OCI-LY1 (cell line): ENCODE results near the gene TREML1.

ENCODE experiments used
- H2AFZ ChIP-seq: fragments of 200-600 bp; sonication (generic), shearing (Covaris generic); 2 replicates; pipeline ENCODE4 v1.6.0; 2014; ENCODE audit warnings: antibody characterized with exemption, mild to moderate bottlenecking, low read length
- H3F3A ChIP-seq: fragments of 200-600 bp; sonication (generic), shearing (Covaris generic); 2 replicates; pipeline ENCODE4 v1.6.0; 2014; ENCODE audit warnings: mild to moderate bottlenecking, antibody characterized with exemption, low read length, moderate library complexity; ENCODE audit not compliant: insufficient read depth
- H3K27ac ChIP-seq: fragments of 200-600 bp; sonication (generic); 2 replicates; pipeline ENCODE4 v1.5.1; 2014; ENCODE audit warnings: low read length, mixed run types, mild to moderate bottlenecking, low read depth; ENCODE audit not compliant: poor library complexity, severe bottlenecking
- H3K27me3 ChIP-seq: fragments of 200-600 bp; sonication (generic); 2 replicates; pipeline ENCODE4 v1.6.0; 2014; ENCODE audit warnings: antibody characterized with exemption, mild to moderate bottlenecking, low read length, moderate library complexity; ENCODE audit not compliant: insufficient read depth
- H3K36me3 ChIP-seq: fragments of 200-600 bp; sonication (generic); 2 replicates; pipeline ENCODE4 v1.6.1; 2014; ENCODE audit warnings: mild to moderate bottlenecking, antibody characterized with exemption, low read length, moderate library complexity, mixed read lengths; ENCODE audit not compliant: insufficient read depth
- H3K4me1 ChIP-seq: fragments of 200-600 bp; sonication (generic); 2 replicates; pipeline ENCODE4 v1.5.1; 2014; ENCODE audit warnings: mild to moderate bottlenecking, low read length, moderate library complexity; ENCODE audit not compliant: insufficient read depth, severe bottlenecking
- H3K4me2 ChIP-seq: fragments of 200-600 bp; sonication (generic), shearing (Covaris generic); 2 replicates; pipeline ENCODE4 v1.6.1; 2014; ENCODE audit warnings: low read length
- H3K4me3 ChIP-seq: fragments of 200-600 bp; sonication (generic); 2 replicates; pipeline ENCODE4 v1.5.1; 2014; ENCODE audit warnings: low read length, low read depth, mild to moderate bottlenecking, mixed read lengths; ENCODE audit not compliant: poor library complexity, severe bottlenecking
- H3K79me2 ChIP-seq: fragments of 200-600 bp; shearing (Covaris generic); 2 replicates; pipeline ENCODE4 v1.6.1; 2016; ENCODE audit warnings: mixed run types, low read length, mixed read lengths; ENCODE audit not compliant: insufficient read depth
- H3K9ac ChIP-seq: fragments of 200-600 bp; sonication (generic), shearing (Covaris generic); 2 replicates; pipeline ENCODE4 v1.6.1; 2014; ENCODE audit warnings: mild to moderate bottlenecking, low read length, mixed read lengths
- H3K9me2 ChIP-seq: fragments of 200-600 bp; sonication (generic), shearing (Covaris generic); 2 replicates; pipeline ENCODE4 v1.6.1; 2014; ENCODE audit warnings: low read depth, mild to moderate bottlenecking, low read length, mixed read lengths
- H3K9me3 ChIP-seq: fragments of 200-600 bp; shearing (Covaris generic); 2 replicates; pipeline ENCODE4 v1.6.1; 2014; ENCODE audit warnings: low read length, mixed read lengths
- H4K20me1 ChIP-seq: fragments of 200-600 bp; sonication (generic), shearing (Covaris generic); 2 replicates; pipeline ENCODE4 v1.6.0; 2016; ENCODE audit warnings: mild to moderate bottlenecking, low read length; ENCODE audit not compliant: insufficient read depth
- EZH2 ChIP-seq: fragments of 200-600 bp; sonication (generic), shearing (Covaris generic); IDR thresholded peaks from 2 replicates; pipeline ENCODE4 v1.8.0; 2017; ENCODE audit warnings: borderline replicate concordance, mixed run types, mild to moderate bottlenecking, antibody characterized with exemption, low read length, moderate library complexity, mixed read lengths
- TF ChIP-seq, protein P1 (sequence below): fragments of 200-600 bp; sonication (generic), shearing (Covaris generic); IDR thresholded peaks from 2 replicates; pipeline ENCODE4 v1.5.1; 2017; ENCODE audit warnings: mild to moderate bottlenecking, antibody characterized with exemption, low read length, moderate library complexity, mixed read lengths

The TREML1 gene

DNA sequence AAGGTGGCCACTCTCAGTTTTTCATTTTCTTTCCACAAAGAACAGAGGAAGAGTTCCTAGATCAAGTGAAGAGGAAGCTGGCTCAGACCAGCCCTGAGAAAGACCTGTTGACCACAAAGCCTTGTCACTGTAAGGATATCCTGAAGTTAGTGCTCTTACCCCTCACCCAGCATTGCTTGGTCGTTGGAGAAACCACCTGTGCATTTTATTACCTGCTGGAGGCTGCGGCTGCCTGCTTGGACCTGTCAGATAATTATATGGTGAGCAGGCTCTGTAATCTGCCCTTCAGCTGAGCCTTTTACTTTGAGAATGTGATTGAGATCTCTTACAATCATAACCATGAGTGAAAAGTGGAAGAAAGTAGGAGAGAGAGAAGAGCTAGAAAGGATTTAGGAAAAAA lies 21.9 kb downstream of the TREML1 start:
- Histone ChIP-seq H3K4me1 (no peaks in the 10 kb centered on the region), H3K27ac (no peak overlapping the region), H3K79me2 (no peaks in the 10 kb centered on the region), H2AFZ (no peak overlapping the region), H3K27me3 (no peaks in the 10 kb centered on the region), H3K9ac (no peak overlapping the region), H3K4me3 (no peak overlapping the region), H3F3A (no peaks in the 10 kb centered on the region), H3K4me2 (no peak overlapping the region), H4K20me1 (no peaks in the 10 kb centered on the region), H3K9me2 (no peaks in the 10 kb centered on the region), H3K9me3 (no peaks in the 10 kb centered on the region), H3K36me3 (no peaks in the 10 kb centered on the region)
- TF ChIP-seq EZH2 = no peak
- TF ChIP-seq, protein P1, sequence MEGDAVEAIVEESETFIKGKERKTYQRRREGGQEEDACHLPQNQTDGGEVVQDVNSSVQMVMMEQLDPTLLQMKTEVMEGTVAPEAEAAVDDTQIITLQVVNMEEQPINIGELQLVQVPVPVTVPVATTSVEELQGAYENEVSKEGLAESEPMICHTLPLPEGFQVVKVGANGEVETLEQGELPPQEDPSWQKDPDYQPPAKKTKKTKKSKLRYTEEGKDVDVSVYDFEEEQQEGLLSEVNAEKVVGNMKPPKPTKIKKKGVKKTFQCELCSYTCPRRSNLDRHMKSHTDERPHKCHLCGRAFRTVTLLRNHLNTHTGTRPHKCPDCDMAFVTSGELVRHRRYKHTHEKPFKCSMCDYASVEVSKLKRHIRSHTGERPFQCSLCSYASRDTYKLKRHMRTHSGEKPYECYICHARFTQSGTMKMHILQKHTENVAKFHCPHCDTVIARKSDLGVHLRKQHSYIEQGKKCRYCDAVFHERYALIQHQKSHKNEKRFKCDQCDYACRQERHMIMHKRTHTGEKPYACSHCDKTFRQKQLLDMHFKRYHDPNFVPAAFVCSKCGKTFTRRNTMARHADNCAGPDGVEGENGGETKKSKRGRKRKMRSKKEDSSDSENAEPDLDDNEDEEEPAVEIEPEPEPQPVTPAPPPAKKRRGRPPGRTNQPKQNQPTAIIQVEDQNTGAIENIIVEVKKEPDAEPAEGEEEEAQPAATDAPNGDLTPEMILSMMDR = no peak

DNA sequence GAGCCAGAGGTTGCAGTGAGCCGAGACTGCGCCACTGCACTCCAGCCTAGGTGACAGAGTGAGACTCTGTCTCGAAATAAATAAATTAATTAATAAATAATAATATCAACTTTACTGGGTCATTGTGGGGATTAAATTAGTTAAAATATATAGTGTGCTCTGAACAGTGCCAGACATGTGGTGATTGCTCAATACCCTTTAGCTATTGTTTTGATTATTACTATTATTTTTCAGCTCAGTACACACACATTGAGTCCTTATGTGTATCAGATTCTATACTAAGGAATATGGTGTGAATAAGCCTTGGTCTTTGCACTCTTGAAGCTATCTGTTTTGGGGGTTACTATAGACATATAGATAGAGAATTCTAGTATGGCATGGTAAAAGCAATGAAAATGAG lies 28.9 kb downstream of the TREML1 start:
- Histone ChIP-seq H3K79me2 (no peaks in the 10 kb centered on the region), H3K4me3 (no peak overlapping the region), H3F3A (no peaks in the 10 kb centered on the region), H3K9ac (no peak overlapping the region), H2AFZ (no peak overlapping the region), H3K36me3 (peaks cover 4% of the 10 kb centered on the region; the same call in 1 of the 2 replicates), H3K9me2 (no peaks in the 10 kb centered on the region), H3K4me2 (no peak overlapping the region), H4K20me1 (no peaks in the 10 kb centered on the region), H3K9me3 (no peaks in the 10 kb centered on the region), H3K4me1 (no peaks in the 10 kb centered on the region), H3K27ac (no peak overlapping the region), H3K27me3 (no peaks in the 10 kb centered on the region)
- no peak for TF ChIP-seq EZH2
- TF ChIP-seq, protein P1 = no peak

DNA sequence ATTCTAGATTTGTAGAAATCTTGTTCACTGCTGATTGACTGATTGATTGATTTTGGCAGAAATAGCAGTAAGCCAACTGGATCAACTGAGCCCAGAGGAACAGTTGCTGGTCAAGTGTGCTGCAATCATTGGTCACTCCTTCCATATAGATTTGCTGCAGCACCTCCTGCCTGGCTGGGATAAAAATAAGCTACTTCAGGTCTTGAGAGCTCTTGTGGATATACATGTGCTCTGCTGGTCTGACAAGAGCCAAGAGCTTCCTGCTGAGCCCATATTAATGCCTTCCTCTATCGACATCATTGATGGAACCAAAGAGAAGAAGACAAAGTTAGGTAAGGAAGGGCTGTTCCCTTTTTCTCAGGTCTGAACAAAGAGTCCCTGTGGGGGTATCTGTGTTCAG lies 31.2 kb downstream of the TREML1 start:
- Histone ChIP-seq H3K27me3 (no peaks in the 10 kb centered on the region), H3K9ac (no peak overlapping the region), H4K20me1 (no peaks in the 10 kb centered on the region), H3K79me2 (no peaks in the 10 kb centered on the region), H3K9me3 (no peaks in the 10 kb centered on the region), H3K4me1 (no peaks in the 10 kb centered on the region), H3K4me3 (no peak overlapping the region), H3K27ac (no peak overlapping the region), H3F3A (no peaks in the 10 kb centered on the region), H2AFZ (no peak overlapping the region), H3K4me2 (no peak overlapping the region), H3K9me2 (no peaks in the 10 kb centered on the region), H3K36me3 (peaks cover 4% of the 10 kb centered on the region; the same call in 1 of the 2 replicates)
- TF ChIP-seq, protein P1 = no peak
- no peak for TF ChIP-seq EZH2
